K562 (cell line): Measurements from ENCODE around the gene ARID3B.

Source experiments
- CEBPB ChIP-seq: fragments of 450-650 bp; IDR thresholded peaks from 2 replicates; pipeline ENCODE4 v1.6.1; 2016; ENCODE audit warnings: missing genetic modification characterization, missing compliant biosample characterization
- CHCHD3 ChIP-seq: fragments of 250-450 bp; sonication (Bioruptor Pico); IDR thresholded peaks from 2 replicates; pipeline ENCODE4 v2.1.2; 2022; ENCODE audit warnings: mild to moderate bottlenecking
- NR2F6 ChIP-seq: fragments of 450-650 bp; formaldehyde crosslinking; IDR thresholded peaks from 2 replicates; pipeline ENCODE4 v1.4.0; 2020; ENCODE audit warnings: mild to moderate bottlenecking
- POLR2A ChIP-seq: fragments of 450-650 bp; conservative IDR thresholded peaks from 2 replicates; pipeline ENCODE4 v1.6.1; 2016
- SP1 ChIP-seq: sonication (generic); formaldehyde crosslinking; IDR thresholded peaks from 2 replicates; pipeline ENCODE4 v1.8.1; 2022; ENCODE audit warnings: mild to moderate bottlenecking, missing genetic modification reagents
- TAL1 ChIP-seq: fragments of 450-650 bp; IDR thresholded peaks from 2 replicates; pipeline ENCODE4 v1.6.1; 2016; ENCODE audit warnings: mild to moderate bottlenecking
- TF ChIP-seq, protein P1 (sequence below), 3 experiments: IDR thresholded peaks in 2 of 3; conservative IDR thresholded peaks in 1 of 3; 2 replicates each; pipeline ENCODE4 v1.5.1; 2011 to 2012; ENCODE audit warnings: low read length in 3 of 3, mild to moderate bottlenecking in 3 of 3, control low read depth in 2 of 3, improper control_type of control experiment in 1 of 3, inconsistent platforms in 1 of 3, low read depth in 1 of 3, mixed read lengths in 1 of 3, moderate library complexity in 1 of 3; ENCODE audit not compliant: insufficient read depth in 2 of 3
- TF ChIP-seq, protein P2 (sequence below): sonication (generic); formaldehyde crosslinking; IDR thresholded peaks from 2 replicates; pipeline ENCODE4 v1.8.1; 2022; ENCODE audit warnings: missing genetic modification reagents
- TF ChIP-seq, protein P3 (sequence below): sonication (generic); formaldehyde crosslinking; IDR thresholded peaks from 2 replicates; pipeline ENCODE4 v1.8.1; 2022; ENCODE audit warnings: missing genetic modification reagents
- TF ChIP-seq, protein P4 (sequence below): sonication (generic); formaldehyde crosslinking; IDR thresholded peaks from 2 replicates; pipeline ENCODE4 v1.9.0; 2022; ENCODE audit warnings: mild to moderate bottlenecking, missing genetic modification reagents

DNA sequence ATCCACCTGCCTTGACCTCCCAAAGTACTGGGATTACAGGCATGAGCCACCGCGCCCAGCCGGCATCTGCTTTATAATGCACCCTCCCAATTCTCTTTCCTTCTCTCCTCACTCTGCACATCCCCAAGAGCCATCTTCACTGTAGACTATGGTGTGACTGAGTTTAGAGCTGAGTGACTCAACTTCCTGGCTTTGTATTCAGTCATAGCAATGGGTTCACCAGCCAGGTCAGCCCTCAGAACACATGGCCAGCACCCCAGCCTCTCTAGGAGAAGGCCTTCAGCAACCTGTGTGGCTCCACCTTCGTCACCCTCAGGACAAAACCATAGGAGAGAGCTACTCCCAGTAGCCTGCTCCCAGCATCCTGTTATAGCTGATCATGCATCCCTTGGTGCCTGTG lies 33.0 kb downstream of the ARID3B start:
- TF ChIP-seq, protein P1, sequence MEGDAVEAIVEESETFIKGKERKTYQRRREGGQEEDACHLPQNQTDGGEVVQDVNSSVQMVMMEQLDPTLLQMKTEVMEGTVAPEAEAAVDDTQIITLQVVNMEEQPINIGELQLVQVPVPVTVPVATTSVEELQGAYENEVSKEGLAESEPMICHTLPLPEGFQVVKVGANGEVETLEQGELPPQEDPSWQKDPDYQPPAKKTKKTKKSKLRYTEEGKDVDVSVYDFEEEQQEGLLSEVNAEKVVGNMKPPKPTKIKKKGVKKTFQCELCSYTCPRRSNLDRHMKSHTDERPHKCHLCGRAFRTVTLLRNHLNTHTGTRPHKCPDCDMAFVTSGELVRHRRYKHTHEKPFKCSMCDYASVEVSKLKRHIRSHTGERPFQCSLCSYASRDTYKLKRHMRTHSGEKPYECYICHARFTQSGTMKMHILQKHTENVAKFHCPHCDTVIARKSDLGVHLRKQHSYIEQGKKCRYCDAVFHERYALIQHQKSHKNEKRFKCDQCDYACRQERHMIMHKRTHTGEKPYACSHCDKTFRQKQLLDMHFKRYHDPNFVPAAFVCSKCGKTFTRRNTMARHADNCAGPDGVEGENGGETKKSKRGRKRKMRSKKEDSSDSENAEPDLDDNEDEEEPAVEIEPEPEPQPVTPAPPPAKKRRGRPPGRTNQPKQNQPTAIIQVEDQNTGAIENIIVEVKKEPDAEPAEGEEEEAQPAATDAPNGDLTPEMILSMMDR (IDR thresholded peaks at IDR 0.05 in 2 of 3, conservative IDR thresholded peaks at IDR 0.05 in 1 of 3; ENCODE audit: insufficient read depth in 2 of 3, low read depth in 1 of 3, low read length in 3 of 3) = no peak
- TF ChIP-seq TAL1 (no peak), CEBPB (no peak), POLR2A (no peak), CHCHD3 (CRISPR knock-in tag) (no peak), NR2F6 (CRISPR knock-in tag) (no peak), SP1 (no peak)
- TF ChIP-seq, protein P2, sequence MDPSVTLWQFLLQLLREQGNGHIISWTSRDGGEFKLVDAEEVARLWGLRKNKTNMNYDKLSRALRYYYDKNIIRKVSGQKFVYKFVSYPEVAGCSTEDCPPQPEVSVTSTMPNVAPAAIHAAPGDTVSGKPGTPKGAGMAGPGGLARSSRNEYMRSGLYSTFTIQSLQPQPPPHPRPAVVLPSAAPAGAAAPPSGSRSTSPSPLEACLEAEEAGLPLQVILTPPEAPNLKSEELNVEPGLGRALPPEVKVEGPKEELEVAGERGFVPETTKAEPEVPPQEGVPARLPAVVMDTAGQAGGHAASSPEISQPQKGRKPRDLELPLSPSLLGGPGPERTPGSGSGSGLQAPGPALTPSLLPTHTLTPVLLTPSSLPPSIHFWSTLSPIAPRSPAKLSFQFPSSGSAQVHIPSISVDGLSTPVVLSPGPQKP (CRISPR knock-in tag) = no peak
- TF ChIP-seq, protein P3, sequence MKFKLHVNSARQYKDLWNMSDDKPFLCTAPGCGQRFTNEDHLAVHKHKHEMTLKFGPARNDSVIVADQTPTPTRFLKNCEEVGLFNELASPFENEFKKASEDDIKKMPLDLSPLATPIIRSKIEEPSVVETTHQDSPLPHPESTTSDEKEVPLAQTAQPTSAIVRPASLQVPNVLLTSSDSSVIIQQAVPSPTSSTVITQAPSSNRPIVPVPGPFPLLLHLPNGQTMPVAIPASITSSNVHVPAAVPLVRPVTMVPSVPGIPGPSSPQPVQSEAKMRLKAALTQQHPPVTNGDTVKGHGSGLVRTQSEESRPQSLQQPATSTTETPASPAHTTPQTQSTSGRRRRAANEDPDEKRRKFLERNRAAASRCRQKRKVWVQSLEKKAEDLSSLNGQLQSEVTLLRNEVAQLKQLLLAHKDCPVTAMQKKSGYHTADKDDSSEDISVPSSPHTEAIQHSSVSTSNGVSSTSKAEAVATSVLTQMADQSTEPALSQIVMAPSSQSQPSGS (CRISPR knock-in tag) = no peak
- TF ChIP-seq, protein P4, sequence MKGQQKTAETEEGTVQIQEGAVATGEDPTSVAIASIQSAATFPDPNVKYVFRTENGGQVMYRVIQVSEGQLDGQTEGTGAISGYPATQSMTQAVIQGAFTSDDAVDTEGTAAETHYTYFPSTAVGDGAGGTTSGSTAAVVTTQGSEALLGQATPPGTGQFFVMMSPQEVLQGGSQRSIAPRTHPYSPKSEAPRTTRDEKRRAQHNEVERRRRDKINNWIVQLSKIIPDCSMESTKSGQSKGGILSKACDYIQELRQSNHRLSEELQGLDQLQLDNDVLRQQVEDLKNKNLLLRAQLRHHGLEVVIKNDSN (CRISPR knock-in tag) = no peak
